ENCODE results near the gene LSM14A.
"Not testable (repeated sequence)": the region's sequence is repeated elsewhere in the genome, so short reads cannot be mapped to it uniquely, and the experiment has no call there.

DNA sequence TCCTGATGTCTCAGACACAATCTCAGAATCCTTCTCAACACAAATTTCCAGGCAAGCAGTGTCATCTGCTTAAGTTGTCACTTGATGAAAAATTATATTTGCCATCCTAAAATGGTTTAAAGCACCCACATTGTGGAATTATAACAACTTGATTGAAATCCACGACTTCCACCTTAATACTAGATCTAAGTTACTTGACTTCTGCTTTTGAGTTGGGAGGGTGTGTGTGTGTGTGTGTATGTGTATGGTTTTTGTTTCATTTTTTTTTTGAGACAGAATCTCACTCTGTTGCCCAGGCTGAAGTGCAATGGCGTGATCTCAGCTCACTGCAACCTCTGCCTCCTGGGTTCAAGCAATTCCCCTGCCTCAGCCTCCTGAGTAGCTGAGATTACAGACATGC, 10.4 kb upstream of the LSM14A start:
- TF ChIP-seq, protein P1, sequence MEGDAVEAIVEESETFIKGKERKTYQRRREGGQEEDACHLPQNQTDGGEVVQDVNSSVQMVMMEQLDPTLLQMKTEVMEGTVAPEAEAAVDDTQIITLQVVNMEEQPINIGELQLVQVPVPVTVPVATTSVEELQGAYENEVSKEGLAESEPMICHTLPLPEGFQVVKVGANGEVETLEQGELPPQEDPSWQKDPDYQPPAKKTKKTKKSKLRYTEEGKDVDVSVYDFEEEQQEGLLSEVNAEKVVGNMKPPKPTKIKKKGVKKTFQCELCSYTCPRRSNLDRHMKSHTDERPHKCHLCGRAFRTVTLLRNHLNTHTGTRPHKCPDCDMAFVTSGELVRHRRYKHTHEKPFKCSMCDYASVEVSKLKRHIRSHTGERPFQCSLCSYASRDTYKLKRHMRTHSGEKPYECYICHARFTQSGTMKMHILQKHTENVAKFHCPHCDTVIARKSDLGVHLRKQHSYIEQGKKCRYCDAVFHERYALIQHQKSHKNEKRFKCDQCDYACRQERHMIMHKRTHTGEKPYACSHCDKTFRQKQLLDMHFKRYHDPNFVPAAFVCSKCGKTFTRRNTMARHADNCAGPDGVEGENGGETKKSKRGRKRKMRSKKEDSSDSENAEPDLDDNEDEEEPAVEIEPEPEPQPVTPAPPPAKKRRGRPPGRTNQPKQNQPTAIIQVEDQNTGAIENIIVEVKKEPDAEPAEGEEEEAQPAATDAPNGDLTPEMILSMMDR (IDR thresholded peaks at IDR 0.05): not testable (repeated sequence)
- TF ChIP-seq POLR2A (IDR thresholded peaks at IDR 0.05): not testable (repeated sequence)

Data from Peyer's patch (tissue), 4 donors.